ENCODE results near the gene FGF1. TPM values are rescaled to one million over a fixed set of nuclear protein-coding genes. Genes with fewer than 3 reads are reported as not detected.

Gene FGF1
- total RNA-seq, 1 experiment from 2014 or later = 3.2 TPM

DNA sequence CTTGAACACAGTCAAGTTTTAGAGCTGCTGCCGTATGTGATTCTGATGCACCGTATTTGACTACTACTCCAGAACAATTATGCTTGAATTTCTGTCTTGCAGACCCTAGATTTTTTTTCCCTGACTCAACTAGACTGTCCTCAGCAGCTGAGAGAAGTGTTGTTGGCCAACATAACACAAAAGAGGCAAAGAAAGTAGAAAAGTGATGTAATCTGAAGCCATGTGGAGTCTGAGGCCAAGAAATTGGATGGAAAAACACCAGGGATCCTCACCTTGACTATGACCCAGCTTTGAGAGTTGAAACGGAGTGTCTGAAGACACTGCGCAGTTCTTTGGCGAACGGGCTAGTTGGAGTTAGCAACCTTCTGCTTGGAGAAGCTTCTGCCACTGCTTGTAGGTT, 36.3 kb upstream of the FGF1 start:
- H3K9me3 Mint-ChIP-seq = no peaks in the 10 kb centered on the region
- DNase-seq = no peak
- no peak overlapping the region for H3K27ac ChIP-seq (ENCODE audit: insufficient read length, low read depth, low read length)
- no peaks in the 10 kb centered on the region for H3K79me2 ChIP-seq (ENCODE audit: insufficient read depth, low read length)
- H4K5ac ChIP-seq (ENCODE audit: insufficient read length, low read depth, low read length) = no peak overlapping the region
- H3K56ac ChIP-seq (ENCODE audit: insufficient read length, low read depth, low read length) = no peak overlapping the region
- no peak overlapping the region for H2BK12ac ChIP-seq (ENCODE audit: insufficient read length, low read depth, low read length)
- H3K23ac ChIP-seq (ENCODE audit: insufficient read length, low read depth, low read length) = no peak overlapping the region
- no peak overlapping the region for H3K4ac ChIP-seq (ENCODE audit: low read depth, low read length)
- no peaks in the 10 kb centered on the region for H3K9me3 ChIP-seq (ENCODE audit: control insufficient read depth, low read depth, low read length)
- H3K27me3 ChIP-seq (ENCODE audit: insufficient read depth, low read length) = no peaks in the 10 kb centered on the region
- H3K27me3 Mint-ChIP-seq (ENCODE audit: low read depth) = no peaks in the 10 kb centered on the region
- no peak overlapping the region for H3K18ac ChIP-seq (ENCODE audit: insufficient read length, low read depth, low read length)
- H3K4me3 Mint-ChIP-seq = no peak overlapping the region
- TF ChIP-seq CTCF (conservative IDR thresholded peaks at IDR 0.05) = no peak
- H2BK15ac ChIP-seq (ENCODE audit: low read depth, low read length) = no peak overlapping the region
- no CpG with 5 or more reads among the region's 6 CpGs for WGBS (ENCODE audit: extremely low coverage, insufficient read length, low lambda C conversion rate)
- H3K27ac Mint-ChIP-seq = peak overlapping the region in 1 of 3 experiments; percentile 41; a peak in 1 of 7 replicates
- H4K91ac ChIP-seq (ENCODE audit: insufficient read length, low read depth, low read length) = no peak overlapping the region
- H2AFZ ChIP-seq (ENCODE audit: low read length) = no peak overlapping the region
- no peak overlapping the region for H3K9ac ChIP-seq (ENCODE audit: extremely low read depth, insufficient read length, low read length)
- no peak overlapping the region for H2BK120ac ChIP-seq (ENCODE audit: low read depth, low read length, poor library complexity, severe bottlenecking)
- peaks cover 0 to 55% (median 5%) of the 10 kb centered on the region in 3 experiments; a peak in 3 of 7 replicates for H3K36me3 Mint-ChIP-seq (ENCODE audit: insufficient read depth in 1 of 3, low read depth in 3 of 3)
- no peaks in the 10 kb centered on the region for H4K20me1 ChIP-seq (ENCODE audit: control insufficient read depth, insufficient read depth, insufficient read length)
- no peak overlapping the region for H3K4me2 ChIP-seq (ENCODE audit: insufficient read depth, insufficient read length, low read length)
- peaks cover 30 to 34% of the 10 kb centered on the region in 2 experiments for H3K4me1 Mint-ChIP-seq
- H3K79me1 ChIP-seq (ENCODE audit: insufficient read depth, low read depth, low read length, poor library complexity, severe bottlenecking) = no peaks in the 10 kb centered on the region
- H3K23me2 ChIP-seq (ENCODE audit: insufficient read length, low read depth, low read length, poor library complexity, severe bottlenecking) = no peaks in the 10 kb centered on the region
- no peak overlapping the region for H2BK5ac ChIP-seq (ENCODE audit: insufficient read length, low read length)
- no peak overlapping the region for H2BK20ac ChIP-seq (ENCODE audit: low read depth, low read length, poor library complexity, severe bottlenecking)
- no peak overlapping the region for H4K8ac ChIP-seq (replicated peaks; ENCODE audit: insufficient read length, low read depth, low read length)
- no peak overlapping the region for H3K14ac ChIP-seq (ENCODE audit: insufficient read depth, low read length)
- H3T11ph ChIP-seq (ENCODE audit: low read length) = no peak overlapping the region
- no peak overlapping the region for H2AK5ac ChIP-seq (ENCODE audit: insufficient read length, low read length)
- H3K4me1 ChIP-seq (ENCODE audit: insufficient read depth, low read length) = peaks cover 6% of the 10 kb centered on the region; the same call in 1 of the 2 replicates
